ENCODE measurements around the gene KIAA0930. TPM values are rescaled to one million over a fixed set of nuclear protein-coding genes. Genes with fewer than 3 reads are reported as not detected.

The KIAA0930 gene
- polyA plus RNA-seq, 1 donor, result 16.4 TPM

- no peak for DNase-seq
These were observed 3.4 kb downstream of the KIAA0930 start for GRCh38 chr22:45237065-45237990.

GRCh38 chr22:45235851-45236342 is 4.8 kb downstream of the KIAA0930 start:
- no peak for DNase-seq

GRCh38 chr22:45235101-45235777 is 5.5 kb downstream of the KIAA0930 start:
- no peak for DNase-seq

GRCh38 chr22:45233827-45234226 is 6.9 kb downstream of the KIAA0930 start:
- DNase-seq, result no peak

GRCh38 chr22:45233386-45233785 is 7.3 kb downstream of the KIAA0930 start:
- DNase-seq, result no peak

- DNase-seq, result no peak
These were observed 9.4 kb downstream of the KIAA0930 start for GRCh38 chr22:45231293-45231692.

- DNase-seq, result no peak
These were observed 10.5 kb downstream of the KIAA0930 start for GRCh38 chr22:45230026-45230721.

GRCh38 chr22:45229181-45229580 is 11.5 kb downstream of the KIAA0930 start:
- DNase-seq, result no peak

- no peak for DNase-seq
These were observed 12.3 kb downstream of the KIAA0930 start for GRCh38 chr22:45228401-45228754.

GRCh38 chr22:45227645-45228400 is 12.9 kb downstream of the KIAA0930 start:
- no peak for DNase-seq

GRCh38 chr22:45226503-45227186 is 14.0 kb downstream of the KIAA0930 start:
- no peak for DNase-seq

GRCh38 chr22:45225732-45226502 is 14.8 kb downstream of the KIAA0930 start:
- no peak for DNase-seq

- no peak for DNase-seq
These were observed 15.5 kb downstream of the KIAA0930 start for GRCh38 chr22:45224988-45225731.

- DNase-seq, result no peak
These were observed 16.4 kb downstream of the KIAA0930 start for GRCh38 chr22:45224331-45224730.

- no peak for DNase-seq
These were observed 17.2 kb downstream of the KIAA0930 start for GRCh38 chr22:45223304-45224117.

GRCh38 chr22:45221201-45221600 is 19.5 kb downstream of the KIAA0930 start:
- no peak for DNase-seq

GRCh38 chr22:45218976-45219375 is 21.7 kb downstream of the KIAA0930 start:
- DNase-seq, result no peak

GRCh38 chr22:45217806-45218205 is 22.9 kb downstream of the KIAA0930 start:
- DNase-seq, result no peak

GRCh38 chr22:45217345-45217744 is 23.3 kb downstream of the KIAA0930 start:
- DNase-seq, result no peak

Data from hindlimb muscle (tissue), 1 donor.